BE2C (cell line): ENCODE data around the gene LARGE2. TPM values are rescaled to one million over a fixed set of nuclear protein-coding genes. Genes with fewer than 3 reads are reported as not detected.

Experiments used
- DNase-seq: peaks from one replicate; pipeline ENCODE4 v3.0.0-alpha.2; 2020
- H3K27me3 ChIP-seq: fragments of 250-450 bp; sonication (Bioruptor Pico); 2 replicates; pipeline ENCODE4 v1.5.1; 2020; ENCODE audit warnings: mild to moderate bottlenecking
- H3K36me3 ChIP-seq: fragments of 250-450 bp; sonication (Bioruptor Pico); 2 replicates; pipeline ENCODE4 v1.5.1; 2020; ENCODE audit warnings: mild to moderate bottlenecking
- H3K4me1 ChIP-seq: fragments of 250-450 bp; sonication (Bioruptor Pico); 2 replicates; pipeline ENCODE4 v1.5.1; 2020
- H3K4me3 ChIP-seq: 2 replicates; pipeline ENCODE4 v1.5.1; 2011; ENCODE audit warnings: low read depth, low read length
- H3K9me3 ChIP-seq: fragments of 250-450 bp; sonication (Bioruptor Pico); 2 replicates; pipeline ENCODE4 v1.5.1; 2020
- CTCF ChIP-seq: IDR thresholded peaks from 2 replicates; pipeline ENCODE4 v1.5.1; 2012; ENCODE audit warnings: mild to moderate bottlenecking, low read depth, low read length
- polyA plus RNA-seq: library from polyadenylated mRNA; unstranded; fragments of >200 nt; gene quantifications from one replicate; pipeline ENCODE4 v1.2.1, GENCODE V29; 2012; ENCODE audit warnings: low read depth, missing spikeins; ENCODE audit not compliant: insufficient read length, insufficient read depth

LARGE2 gene
- polyA plus RNA-seq: not detected

GRCh38 chr11:45922425-45923082 is at the start of gene LARGE2:
Gene LARGE2 (plus strand): TSS chr11:45922656. CDS start chr11:45922883, 227 bp downstream.
- Histone ChIP-seq H3K36me3 (no peaks in the 10 kb centered on the region), H3K27me3 (no peaks in the 10 kb centered on the region), H3K4me3 (peak within 1 kb of the TSS; percentile 29), H3K9me3 (no peaks in the 10 kb centered on the region), H3K4me1 (no peaks in the 10 kb centered on the region)
- no peak for TF ChIP-seq CTCF
- no peak for DNase-seq

- Histone ChIP-seq H3K4me1 (peaks cover 12% of the 10 kb centered on the region), H3K36me3 (peaks cover 6% of the 10 kb centered on the region), H3K27me3 (no peaks in the 10 kb centered on the region), H3K4me3 (no peak overlapping the region), H3K9me3 (no peaks in the 10 kb centered on the region)
- DNase-seq: no peak
- TF ChIP-seq CTCF: no peak
Measured at GRCh38 chr11:45876401-45876800, 46.1 kb upstream of the LARGE2 start.

GRCh38 chr11:45877221-45877620 is 45.2 kb upstream of the LARGE2 start:
- no peak for TF ChIP-seq CTCF
- Histone ChIP-seq H3K9me3 (no peaks in the 10 kb centered on the region), H3K4me1 (peaks cover 16% of the 10 kb centered on the region), H3K4me3 (no peak overlapping the region), H3K27me3 (no peaks in the 10 kb centered on the region), H3K36me3 (peaks cover 6% of the 10 kb centered on the region; the same call in 1 of the 2 replicates)
- no peak for DNase-seq

GRCh38 chr11:45877845-45878244 is 44.6 kb upstream of the LARGE2 start:
- H3K4me1 ChIP-seq: peaks cover 22% of the 10 kb centered on the region
- no peak for DNase-seq
- H3K36me3 ChIP-seq: peaks cover 9% of the 10 kb centered on the region; the same call in 1 of the 2 replicates
- H3K27me3 ChIP-seq: no peaks in the 10 kb centered on the region
- TF ChIP-seq CTCF: no peak
- no peak overlapping the region for H3K4me3 ChIP-seq
- H3K9me3 ChIP-seq: no peaks in the 10 kb centered on the region

GRCh38 chr11:45879803-45880686 is 42.4 kb upstream of the LARGE2 start:
- peaks cover 17% of the 10 kb centered on the region for H3K4me1 ChIP-seq
- TF ChIP-seq CTCF: no peak
- peaks cover 9% of the 10 kb centered on the region; the same call in 1 of the 2 replicates for H3K36me3 ChIP-seq
- no peaks in the 10 kb centered on the region for H3K27me3 ChIP-seq
- H3K9me3 ChIP-seq: no peaks in the 10 kb centered on the region
- peak; percentile 76 for DNase-seq
- H3K4me3 ChIP-seq: peak overlapping the region; percentile 30
